AG20443 (cell line): ENCODE measurements around the gene RNU6-9.

Source experiments
- DNase-seq: peaks from one replicate; pipeline ENCODE4 v3.0.0; 2012; ENCODE audit warnings: low spot score, mixed read lengths

The RNU6-9 gene

GRCh38 chr19:899336-900042 lies 6.2 kb downstream of the RNU6-9 start:
- no peak for DNase-seq

- DNase-seq: no peak
Observed at GRCh38 chr19:900043-900301, 6.7 kb downstream of the RNU6-9 start.

DNA sequence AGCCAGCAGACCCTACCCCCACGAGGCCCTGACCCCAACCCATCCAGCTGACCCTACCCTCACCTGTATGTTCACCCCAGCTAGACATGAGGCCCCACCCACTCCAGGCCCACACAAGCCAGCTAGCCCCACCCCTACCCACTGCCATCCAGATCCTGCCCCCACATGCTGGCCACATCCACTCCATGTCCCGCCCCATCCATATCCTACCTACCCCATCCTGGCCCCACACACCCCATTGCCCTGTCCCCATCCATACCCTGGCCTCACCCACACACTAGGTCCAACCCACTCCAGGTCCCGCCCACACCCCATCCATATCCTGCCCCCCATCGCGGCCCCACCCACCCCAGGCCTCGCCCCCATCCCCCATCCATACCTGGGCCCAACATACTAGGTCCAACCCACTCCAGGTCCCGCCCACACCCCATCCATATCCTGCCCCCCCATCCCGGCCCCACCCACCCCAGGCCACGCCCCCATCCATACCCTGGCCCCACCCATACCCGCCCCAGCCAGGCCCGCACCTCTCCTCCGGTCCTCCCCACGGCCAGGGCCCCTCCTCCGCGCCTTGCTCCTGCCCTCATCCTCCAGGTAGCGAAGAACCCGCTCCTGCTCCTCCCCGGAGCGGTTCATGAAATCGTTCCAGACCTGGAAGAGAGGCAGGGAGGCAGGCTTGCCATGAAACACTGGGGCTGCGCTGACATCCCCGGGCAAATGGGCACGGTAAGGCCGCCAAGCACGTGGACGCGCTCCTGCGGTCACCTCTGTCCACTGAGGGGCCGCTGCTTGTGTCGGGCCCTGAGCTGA lies 7.2 kb downstream of the RNU6-9 start:
- DNase-seq: peak; percentile 54

- no peak for DNase-seq
Observed at GRCh38 chr19:901216-902092, 8.2 kb downstream of the RNU6-9 start.

GRCh38 chr19:902093-902370 lies 8.7 kb downstream of the RNU6-9 start:
- no peak for DNase-seq

- DNase-seq: no peak
Observed at GRCh38 chr19:902446-903226, 9.4 kb downstream of the RNU6-9 start.

DNA sequence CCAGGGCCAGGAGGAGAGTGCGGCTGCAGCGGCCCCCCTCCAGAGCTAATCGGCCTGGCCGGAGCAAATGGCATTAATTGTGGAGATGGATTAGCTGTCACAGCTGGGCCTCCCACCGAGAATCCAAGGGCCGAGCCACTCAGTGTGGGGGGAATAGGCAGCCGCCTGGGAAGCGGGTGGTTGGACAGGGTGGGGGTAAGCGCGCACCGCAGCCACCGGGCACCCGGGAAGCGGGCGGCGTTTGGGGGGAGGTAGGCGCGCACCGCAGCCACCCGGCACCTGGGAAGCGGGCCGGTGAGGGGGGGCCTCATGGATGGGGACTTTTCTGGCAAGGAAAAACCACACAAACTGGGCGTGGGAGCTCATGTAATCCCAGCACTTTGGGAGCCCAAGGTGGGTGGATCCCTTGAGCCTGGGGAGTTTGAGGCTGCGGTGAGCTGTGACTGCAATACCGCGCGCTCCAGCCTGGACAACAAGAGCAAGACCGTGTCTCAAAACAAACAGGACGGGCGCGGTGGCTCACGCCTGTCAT lies 10.0 kb downstream of the RNU6-9 start:
- no peak for DNase-seq

DNA sequence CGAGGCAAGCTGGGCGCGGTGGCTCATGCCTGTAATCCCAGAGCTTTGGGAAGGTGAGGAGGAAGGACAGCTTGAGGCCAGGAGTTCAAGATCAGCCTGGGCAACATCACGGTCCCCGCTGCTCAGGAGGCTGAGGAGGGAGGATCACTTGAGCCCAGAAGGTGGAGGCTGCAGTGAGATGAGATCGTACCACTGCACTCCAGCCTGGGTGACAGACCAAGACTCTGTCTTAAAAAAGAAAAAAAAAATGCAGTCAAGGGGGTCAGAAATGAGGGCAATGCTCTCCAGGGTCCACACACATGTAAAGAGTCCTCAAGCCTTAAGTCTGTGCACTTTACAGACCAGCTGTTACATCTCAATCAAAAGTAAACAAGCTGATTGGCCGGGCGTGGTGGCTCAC lies 11.3 kb downstream of the RNU6-9 start:
- no peak for DNase-seq

GRCh38 chr19:906480-906879 lies 13.2 kb downstream of the RNU6-9 start:
- no peak for DNase-seq

DNA sequence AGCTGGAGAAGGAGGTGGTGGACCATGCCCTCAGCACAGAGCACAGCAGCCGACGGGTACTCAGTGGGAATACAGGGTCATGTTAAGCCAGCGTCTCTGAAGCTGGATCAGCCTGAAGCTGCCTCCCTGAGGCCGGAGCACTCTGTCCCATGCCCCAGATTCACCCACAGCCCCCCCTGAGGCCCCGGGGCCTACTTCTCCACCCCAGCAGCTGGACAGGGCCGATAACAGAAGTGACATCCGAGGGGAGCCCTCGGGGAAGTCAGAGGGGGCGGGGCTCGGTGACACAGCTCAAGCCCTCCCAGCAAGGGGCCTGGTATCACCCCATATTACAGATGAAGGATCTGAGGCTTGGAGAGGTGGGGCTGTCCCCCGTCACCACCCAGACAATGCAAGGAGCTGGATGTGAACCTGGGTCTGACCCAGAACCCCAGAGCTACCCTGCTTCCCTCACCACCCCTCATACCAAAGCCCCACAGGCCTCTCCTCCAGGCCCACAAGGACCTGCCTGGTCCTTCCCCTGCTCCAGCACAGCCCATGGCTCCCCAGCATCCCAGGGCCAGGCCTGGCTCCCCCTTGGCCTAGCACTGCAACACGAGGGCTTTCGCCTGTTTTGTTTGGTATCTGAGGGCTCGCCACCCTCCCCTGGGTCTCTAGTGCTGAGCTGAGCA lies 14.0 kb downstream of the RNU6-9 start:
- no peak for DNase-seq

DNA sequence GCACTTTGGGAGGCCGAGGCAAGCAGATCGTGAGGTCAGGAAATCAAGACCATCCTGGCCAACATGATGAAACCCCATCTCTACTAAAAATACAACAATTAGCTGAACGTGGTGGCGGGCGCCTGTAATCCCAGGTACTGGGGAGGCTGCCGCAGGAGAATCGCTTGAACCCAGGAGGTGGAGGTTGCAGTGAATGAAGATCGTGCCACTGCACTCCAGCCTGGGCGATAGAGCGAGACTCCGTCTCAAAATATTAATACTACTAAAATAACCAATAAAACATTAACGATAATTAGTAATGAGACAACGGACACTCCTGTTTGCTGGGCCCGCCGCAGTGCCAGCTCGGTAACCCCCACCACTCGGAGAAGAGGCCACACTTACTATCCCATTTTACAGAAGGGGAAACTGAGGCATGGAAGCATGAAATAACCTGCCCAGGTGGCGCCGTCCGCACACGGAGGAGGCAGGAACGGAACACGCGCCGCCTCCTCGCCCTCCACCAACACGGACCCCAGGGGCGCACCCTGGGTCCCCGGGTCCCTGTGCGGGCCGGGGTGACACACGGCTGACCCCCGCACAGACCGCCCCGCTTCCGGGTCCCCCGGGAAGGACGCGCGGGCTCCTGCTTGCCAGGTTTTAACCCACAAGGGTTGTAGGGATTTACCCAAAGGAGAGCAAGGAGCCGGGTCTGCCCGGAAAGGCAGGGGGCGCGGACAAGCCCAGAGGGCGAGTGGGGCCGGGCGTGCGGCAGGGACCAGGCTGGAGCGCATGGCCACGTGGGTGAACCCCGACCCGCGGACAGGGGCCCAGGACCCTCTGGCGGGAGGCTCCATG lies 18.1 kb downstream of the RNU6-9 start:
- no peak for DNase-seq

GRCh38 chr19:912181-913079 lies 19.1 kb downstream of the RNU6-9 start:
- no peak for DNase-seq

DNA sequence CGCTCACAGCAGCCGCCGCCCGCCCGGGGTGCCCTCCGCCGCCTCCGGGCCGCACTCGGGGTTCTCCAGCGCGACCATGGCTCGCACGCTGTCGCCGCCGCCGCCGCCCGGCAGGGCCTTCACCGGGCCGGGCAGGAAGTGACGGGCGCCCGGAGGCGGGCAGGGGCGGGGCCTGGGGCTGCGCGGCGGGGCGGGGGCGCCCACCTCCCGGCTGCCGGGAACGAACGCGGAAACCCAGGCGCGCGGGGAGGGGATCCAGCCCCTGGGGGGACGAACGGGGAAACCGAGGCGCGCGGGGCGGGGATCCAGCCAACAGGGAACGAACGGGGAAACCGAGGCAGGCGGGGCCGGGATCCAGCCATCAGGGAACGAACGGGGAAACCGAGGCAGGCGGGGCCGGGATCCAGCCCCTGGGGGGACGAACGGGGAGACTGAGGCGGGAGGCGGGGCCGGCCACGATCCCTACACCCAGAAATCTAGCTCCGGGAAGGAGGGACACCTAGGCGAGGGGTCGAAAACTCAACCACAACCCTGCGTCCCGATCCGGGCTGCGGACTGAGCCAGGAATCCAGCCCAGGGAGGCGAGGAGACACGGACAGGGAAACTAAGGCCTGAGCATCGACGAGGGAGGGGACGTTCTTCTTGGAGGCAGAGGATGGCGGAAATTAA lies 19.9 kb downstream of the RNU6-9 start, which contains the start of gene R3HDM4:
TSS of gene R3HDM4 (minus strand) at position 140 of the 669 bp plus-strand sequence. CDS start at position 78, 62 bp downstream.
- peak; percentile 97 for DNase-seq

- no peak for DNase-seq
Observed at GRCh38 chr19:916645-917322, 23.5 kb downstream of the RNU6-9 start.

- DNase-seq: no peak
Observed at GRCh38 chr19:917323-918151, 24.3 kb downstream of the RNU6-9 start, which contains the start of gene KISS1R. TSS of gene KISS1R (plus strand) at chr19:917333. CDS start at chr19:917503, 170 bp downstream.

DNA sequence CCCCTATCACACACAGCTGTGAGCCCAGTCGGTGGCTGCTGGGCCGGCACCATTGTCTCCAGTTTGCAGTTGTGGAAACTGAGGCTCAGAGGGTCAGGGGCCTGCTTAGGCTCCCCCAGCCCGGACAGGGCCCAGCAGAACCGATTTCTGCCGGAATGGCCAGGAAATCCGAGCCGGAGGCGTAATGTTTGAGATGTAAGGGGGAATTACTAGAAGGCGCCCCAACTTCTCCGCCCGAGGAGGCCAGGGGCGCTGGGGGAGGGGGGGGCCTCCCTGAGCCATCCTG lies 24.8 kb downstream of the RNU6-9 start:
- DNase-seq: no peak

DNA sequence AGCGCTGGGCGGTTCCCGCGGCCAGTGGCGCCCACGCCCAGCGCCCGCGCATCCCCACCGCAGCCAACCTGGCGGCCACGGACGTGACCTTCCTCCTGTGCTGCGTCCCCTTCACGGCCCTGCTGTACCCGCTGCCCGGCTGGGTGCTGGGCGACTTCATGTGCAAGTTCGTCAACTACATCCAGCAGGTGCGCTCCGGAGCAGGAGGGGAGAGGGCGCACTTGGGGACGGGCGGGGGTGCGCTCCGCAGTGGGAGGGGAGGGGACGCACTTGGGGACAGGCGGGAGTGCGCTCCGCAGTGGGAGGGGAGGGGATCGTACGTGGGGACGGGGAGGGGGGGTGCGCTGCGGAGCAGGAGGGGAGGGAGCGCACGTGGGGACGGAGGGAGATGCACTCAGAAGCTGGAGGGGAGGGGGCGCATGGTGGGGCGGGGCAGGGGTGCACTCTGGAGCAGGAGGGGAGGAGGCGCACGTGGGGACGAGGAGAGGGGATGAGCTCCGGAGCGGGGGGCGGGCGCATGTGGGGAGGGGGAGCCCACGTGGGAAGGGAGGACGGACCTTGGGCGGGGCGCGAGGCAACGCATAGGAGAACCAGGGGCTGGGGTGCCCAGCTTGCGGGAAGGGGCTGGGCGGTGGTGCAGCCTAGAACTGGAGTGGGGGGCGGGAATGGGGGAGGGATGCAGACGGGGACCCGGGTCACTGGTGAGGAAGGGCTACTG lies 25.4 kb downstream of the RNU6-9 start:
- DNase-seq: no peak
